IMR-90 (cell line): ENCODE results near the gene MSLN. TPM values are rescaled to one million over a fixed set of nuclear protein-coding genes. Genes with fewer than 3 reads are reported as not detected.

Source experiments
- ATAC-seq: fragments of 200-7000 bp; cut with Tn5 transposase; 2 replicates; pipeline ENCODE4 v1.9.1; 2020; ENCODE audit warnings: low read depth, mild to moderate bottlenecking, moderate library complexity
- BruUV-seq: library from RNA; stranded (reverse); fragments of 400-500 nt; replicated peaks from 2 replicates; lab custom pipeline; 2021; lab: Mats Ljungman, UMichigan
- CTCF ChIA-PET: fragments of 300-600 bp; formaldehyde crosslinking; extraction: SDS; loops from one replicate; lab custom pipeline; 2021; ENCODE audit warnings: antibody characterized with exemption; lab: Yijun Ruan, JAX
- POLR2A ChIA-PET: fragments of 300-600 bp; sonication (Branson Sonifier 250); formaldehyde crosslinking; loops from one replicate; lab custom pipeline; 2022; ENCODE audit warnings: antibody characterized with exemption; ENCODE audit not compliant: unreplicated experiment; lab: Charles Lee
- DNase-seq: peaks from one replicate; pipeline ENCODE4 v3.0.0; 2013
- H2AFZ ChIP-seq: replicated peaks from 2 replicates; pipeline ENCODE3; 2013; ENCODE audit warnings: low read length, mild to moderate bottlenecking; ENCODE audit not compliant: poor library complexity
- H2AK5ac ChIP-seq: 2 replicates; pipeline ENCODE4 v1.6.1; 2013; ENCODE audit warnings: low read depth, low read length, inconsistent platforms
- H2AK9ac ChIP-seq: replicated peaks from 2 replicates; pipeline ENCODE3; 2013; ENCODE audit warnings: mild to moderate bottlenecking, low read depth, low read length, moderate library complexity; ENCODE audit not compliant: poor library complexity
- H2BK120ac ChIP-seq: 2 replicates; pipeline ENCODE4 v1.6.1; 2013; ENCODE audit warnings: low read depth, low read length, inconsistent platforms
- H2BK15ac ChIP-seq: 3 replicates; pipeline ENCODE4 v1.6.1; 2013; ENCODE audit warnings: low read depth, low read length, inconsistent platforms
- H2BK20ac ChIP-seq: 2 replicates; pipeline ENCODE4 v1.6.1; 2013; ENCODE audit warnings: low read depth, mild to moderate bottlenecking, inconsistent platforms, low read length, moderate library complexity
- H2BK5ac ChIP-seq: 2 replicates; pipeline ENCODE4 v1.6.1; 2013; ENCODE audit warnings: mild to moderate bottlenecking, low read depth, low read length, inconsistent platforms; ENCODE audit not compliant: poor library complexity, severe bottlenecking
- H3K14ac ChIP-seq: replicated peaks from 2 replicates; pipeline ENCODE4 v1.6.1; 2013; ENCODE audit warnings: low read depth, low read length, inconsistent platforms
- H3K18ac ChIP-seq: 2 replicates; pipeline ENCODE4 v1.6.1; 2013; ENCODE audit warnings: low read depth, low read length, control low read depth
- H3K23ac ChIP-seq: 2 replicates; pipeline ENCODE4 v1.6.1; 2013; ENCODE audit warnings: low read depth, low read length, inconsistent platforms
- H3K27ac ChIP-seq: 2 replicates; pipeline ENCODE4 v1.5.1; 2013; ENCODE audit warnings: mild to moderate bottlenecking, control low read depth, low read length; ENCODE audit not compliant: insufficient read depth
- H3K27me3 ChIP-seq: 2 replicates; pipeline ENCODE4 v1.6.1; 2013; ENCODE audit warnings: low read length; ENCODE audit not compliant: control insufficient read depth, insufficient read depth
- H3K36me3 ChIP-seq: 2 replicates; pipeline ENCODE4 v1.6.1; 2013; ENCODE audit warnings: low read length, mixed read lengths; ENCODE audit not compliant: control insufficient read depth, insufficient read depth
- H3K4ac ChIP-seq: 2 replicates; pipeline ENCODE4 v1.6.1; 2013; ENCODE audit warnings: low read depth, low read length, inconsistent platforms
- H3K4me1 ChIP-seq: 2 replicates; pipeline ENCODE4 v1.6.1; 2013; ENCODE audit warnings: low read length, mixed read lengths; ENCODE audit not compliant: control insufficient read depth, insufficient read depth
- H3K4me2 ChIP-seq: 2 replicates; pipeline ENCODE4 v1.6.1; 2013; ENCODE audit warnings: low read depth, mild to moderate bottlenecking, control low read depth, low read length, moderate library complexity
- H3K4me3 ChIP-seq: 2 replicates; pipeline ENCODE4 v1.5.1; 2013; ENCODE audit warnings: low read depth, mild to moderate bottlenecking, control low read depth, low read length, moderate library complexity; ENCODE audit not compliant: insufficient read depth
- H3K56ac ChIP-seq: 2 replicates; pipeline ENCODE4 v1.6.1; 2013; ENCODE audit warnings: low read length, inconsistent platforms; ENCODE audit not compliant: insufficient read depth; ENCODE audit errors: extremely low read depth
- H3K79me1 ChIP-seq, 2 experiments: 2 replicates each; pipeline ENCODE4 v1.6.1; 2013; ENCODE audit warnings: low read length in 2 of 2, inconsistent platforms in 1 of 2, low read depth in 1 of 2
- H3K9ac ChIP-seq: 2 replicates; pipeline ENCODE4 v1.6.1; 2013; ENCODE audit warnings: low read depth, low read length, control low read depth
- H3K9me1 ChIP-seq: 2 replicates; pipeline ENCODE4 v1.6.1; 2013; ENCODE audit warnings: low read length, inconsistent platforms; ENCODE audit not compliant: insufficient read depth
- H3K9me3 ChIP-seq: 2 replicates; pipeline ENCODE4 v1.6.1; 2013; ENCODE audit warnings: low read length; ENCODE audit not compliant: control insufficient read depth, insufficient read depth
- H4K20me1 ChIP-seq: 2 replicates; pipeline ENCODE4 v1.6.1; 2013; ENCODE audit warnings: low read length, inconsistent platforms; ENCODE audit not compliant: insufficient read depth
- H4K5ac ChIP-seq: 2 replicates; pipeline ENCODE4 v1.6.1; 2013; ENCODE audit warnings: mild to moderate bottlenecking, low read depth, low read length, control low read depth
- H4K8ac ChIP-seq, 2 experiments: 2 replicates each; pipeline ENCODE4 v1.6.1; 2013; ENCODE audit warnings: low read depth in 2 of 2, low read length in 2 of 2, control low read depth in 1 of 2, inconsistent platforms in 1 of 2
- H4K91ac ChIP-seq: 2 replicates; pipeline ENCODE4 v1.6.1; 2013; ENCODE audit warnings: low read depth, low read length, inconsistent platforms; ENCODE audit not compliant: insufficient read depth
- RCOR1 ChIP-seq: IDR thresholded peaks from 2 replicates; pipeline ENCODE4 v1.6.1; 2012; ENCODE audit warnings: mild to moderate bottlenecking, low read length, improper control_type of control experiment; ENCODE audit not compliant: insufficient replicate concordance
- WGBS, 2 experiments: methylation state at CpG; one replicate each; pipeline versions ENCODE4 v1.1.5 to v1.1.7; 2013; ENCODE audit warnings: missing lambda C conversion rate in 2 of 2; ENCODE audit not compliant: insufficient read length in 1 of 2; ENCODE audit errors: extremely low coverage in 2 of 2; 5-methylcytosine and 5-hydroxymethylcytosine counted together
- dilution Hi-C: fragments of 300-500 bp; cut with HindIII; formaldehyde crosslinking; loops from one replicate; pipeline ENCODE4 v1.14.3; 2018; ENCODE audit warnings: low sequenced_read_pairs; ENCODE audit not compliant: unreplicated experiment
- in situ Hi-C: fragments of 300-500 bp; cut with MboI; formaldehyde crosslinking; loops from 3 replicates; pipeline ENCODE4 v1.14.3; 2019; ENCODE audit warnings: low sequenced_read_pairs, inconsistent platforms, mixed read lengths
- intact Hi-C: fragments of 100-400 bp; cut with micrococcal nuclease; formaldehyde crosslinking; loops from 2 replicates; pipeline ENCODE4 v1.10.0; 2022
- polyA plus RNA-seq, 3 experiments: library from polyadenylated mRNA; depleted of rRNA; stranded (reverse); fragments of >200 nt; gene quantifications; 2 replicates each; pipeline ENCODE4 v1.2.3, GENCODE V29; 2012; ENCODE audit warnings: low replicate concordance in 1 of 3
- total RNA-seq: library from RNA; depleted of rRNA; stranded (reverse); fragments of >200 nt; gene quantifications from 2 replicates; pipeline ENCODE4 v1.2.3, GENCODE V29; 2012
- TF ChIP-seq, protein P1 (sequence below): conservative IDR thresholded peaks from 2 replicates; pipeline ENCODE4 v1.5.1; 2012; ENCODE audit warnings: mild to moderate bottlenecking, low read depth, low read length, improper control_type of control experiment

Gene MSLN
- total and polyA plus RNA-seq, 2 of the 4 experiments (the other 2 are of a cell fraction), result 0.14 TPM; not detected in 1

DNA sequence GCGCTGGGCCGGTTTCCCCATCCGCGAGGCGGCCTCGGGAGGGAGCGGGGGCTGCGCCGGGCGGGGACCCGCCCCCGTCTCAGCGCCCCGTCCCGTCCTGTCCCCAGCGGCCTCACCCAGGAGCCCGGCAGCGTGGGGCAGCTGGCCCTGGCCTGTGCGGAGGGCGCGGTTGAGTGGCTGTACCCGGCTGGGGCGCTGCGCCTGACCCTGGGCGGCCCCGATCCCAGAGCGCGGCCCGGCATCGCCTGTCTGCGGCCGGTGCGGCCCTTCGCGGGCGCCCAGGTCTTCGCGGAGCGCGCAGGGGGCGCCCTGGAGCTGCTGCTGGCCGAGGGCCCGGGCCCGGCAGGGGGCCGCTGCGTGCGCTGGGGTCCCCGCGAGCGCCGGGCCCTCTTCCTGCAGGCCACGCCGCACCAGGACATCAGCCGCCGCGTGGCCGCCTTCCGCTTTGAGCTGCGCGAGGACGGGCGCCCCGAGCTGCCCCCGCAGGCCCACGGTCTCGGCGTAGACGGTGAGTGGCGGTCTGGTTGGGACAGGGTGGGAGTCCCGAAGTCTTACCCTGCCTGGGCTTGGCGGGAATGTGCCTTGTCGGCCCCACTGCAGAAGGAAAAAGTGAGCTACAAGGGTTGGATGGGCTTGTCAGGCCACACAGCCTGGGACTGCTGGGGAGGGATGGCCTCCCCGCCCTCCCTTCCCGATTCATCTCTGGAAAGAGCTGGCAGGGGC, 44.9 kb upstream of the MSLN start:
- peak overlapping the region; percentile 31; the same call in 1 of the 2 replicates for H3K23ac ChIP-seq
- H3K4ac ChIP-seq, result 0 out of 2 replicates have a peak overlapping the region, but pooled peaks have one; percentile 52
- peak overlapping the region; percentile 94 for H2AK9ac ChIP-seq
- ATAC-seq (peak; percentile 9), DNase-seq (no peak)
- H3K79me1 ChIP-seq, result peaks cover 13 to 23% of the 10 kb centered on the region in 2 experiments
- no peak overlapping the region for H2BK20ac ChIP-seq
- H2AFZ ChIP-seq, result peak overlapping the region; percentile 77
- H3K56ac ChIP-seq, result no peak overlapping the region
- H3K18ac ChIP-seq, result no peak overlapping the region
- H3K9ac ChIP-seq, result peak overlapping the region; percentile 51; the same call in 1 of the 2 replicates
- peak overlapping the region; percentile 0; the same call in 1 of the 2 replicates for H2AK5ac ChIP-seq
- H4K91ac ChIP-seq, result no peak overlapping the region
- 1% methylated on average over 45 of the region's 74 CpGs; no CpG with 5 or more reads in 1 of the 2 experiments for WGBS, 2 experiments
- H3K9me1 ChIP-seq, result no peaks in the 10 kb centered on the region
- peak overlapping the region; percentile 70 for H3K4me3 ChIP-seq
- dilution Hi-C loops (no loop called here), in situ Hi-C loops (loop anchor here (25.0 kb wide), 1 partner anchor 347 kb away; the partner anchor contains the start of gene SSTR5), intact Hi-C loops (no loop called here)
- H3K27ac ChIP-seq, result no peak overlapping the region; the same call in 1 of the 2 replicates
- H4K8ac ChIP-seq, result peak overlapping the region in 1 of 2 experiments; percentile 68; a peak in 1 of 4 replicates
- no peaks in the 10 kb centered on the region for H3K9me3 ChIP-seq
- H4K20me1 ChIP-seq, result peaks cover 7% of the 10 kb centered on the region
- no peak overlapping the region for H2BK120ac ChIP-seq
- BruUV-seq, result no TSS peak
- H4K5ac ChIP-seq, result no peak overlapping the region
- ChIA-PET POLR2A (no interaction called here), CTCF (interaction anchor here (1.6 kb wide), 1 partner anchor 388 kb away, joined by 3 read pairs; no protein-coding TSS in a partner anchor)
- H3K36me3 ChIP-seq, result no peaks in the 10 kb centered on the region
- H3K4me2 ChIP-seq, result peak overlapping the region; percentile 90
- peaks cover 15% of the 10 kb centered on the region for H3K4me1 ChIP-seq
- no peak for TF ChIP-seq RCOR1
- TF ChIP-seq, protein P1, sequence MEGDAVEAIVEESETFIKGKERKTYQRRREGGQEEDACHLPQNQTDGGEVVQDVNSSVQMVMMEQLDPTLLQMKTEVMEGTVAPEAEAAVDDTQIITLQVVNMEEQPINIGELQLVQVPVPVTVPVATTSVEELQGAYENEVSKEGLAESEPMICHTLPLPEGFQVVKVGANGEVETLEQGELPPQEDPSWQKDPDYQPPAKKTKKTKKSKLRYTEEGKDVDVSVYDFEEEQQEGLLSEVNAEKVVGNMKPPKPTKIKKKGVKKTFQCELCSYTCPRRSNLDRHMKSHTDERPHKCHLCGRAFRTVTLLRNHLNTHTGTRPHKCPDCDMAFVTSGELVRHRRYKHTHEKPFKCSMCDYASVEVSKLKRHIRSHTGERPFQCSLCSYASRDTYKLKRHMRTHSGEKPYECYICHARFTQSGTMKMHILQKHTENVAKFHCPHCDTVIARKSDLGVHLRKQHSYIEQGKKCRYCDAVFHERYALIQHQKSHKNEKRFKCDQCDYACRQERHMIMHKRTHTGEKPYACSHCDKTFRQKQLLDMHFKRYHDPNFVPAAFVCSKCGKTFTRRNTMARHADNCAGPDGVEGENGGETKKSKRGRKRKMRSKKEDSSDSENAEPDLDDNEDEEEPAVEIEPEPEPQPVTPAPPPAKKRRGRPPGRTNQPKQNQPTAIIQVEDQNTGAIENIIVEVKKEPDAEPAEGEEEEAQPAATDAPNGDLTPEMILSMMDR, result peak; percentile 38
- H2BK5ac ChIP-seq, result no peak overlapping the region
- no peak overlapping the region for H2BK15ac ChIP-seq
- H3K14ac ChIP-seq, result no peak overlapping the region
- no peaks in the 10 kb centered on the region for H3K27me3 ChIP-seq
